ENCODE results near the gene NFAM1. TPM values are rescaled to one million over a fixed set of nuclear protein-coding genes. Genes with fewer than 3 reads are reported as not detected.

Gene NFAM1
- total RNA-seq, 2 donors from 2014 or later = 4.1 to 4.4 TPM

DNA sequence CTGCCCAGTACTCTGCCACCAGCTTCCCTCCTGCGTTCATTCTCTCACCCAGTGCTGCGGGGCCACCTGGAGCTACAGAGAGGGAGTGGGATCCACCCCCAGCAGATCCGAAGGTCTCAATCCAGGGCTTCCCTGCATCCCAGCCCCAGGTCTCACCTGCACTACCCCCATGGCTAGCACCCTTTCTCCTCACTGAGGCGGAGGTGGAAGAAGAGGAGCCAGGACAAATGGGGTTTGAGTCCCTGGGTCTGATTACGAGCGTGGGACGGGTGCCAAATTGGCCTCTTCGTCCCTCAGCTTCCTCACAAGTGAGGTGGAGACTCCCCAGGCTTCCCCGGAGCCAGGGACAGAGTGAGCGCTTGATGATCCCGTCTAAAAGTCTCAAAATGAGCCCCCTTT, 64.2 kb downstream of the NFAM1 start:
- H3K27ac ChIP-seq = no peak overlapping the region
- TF ChIP-seq, protein P1, sequence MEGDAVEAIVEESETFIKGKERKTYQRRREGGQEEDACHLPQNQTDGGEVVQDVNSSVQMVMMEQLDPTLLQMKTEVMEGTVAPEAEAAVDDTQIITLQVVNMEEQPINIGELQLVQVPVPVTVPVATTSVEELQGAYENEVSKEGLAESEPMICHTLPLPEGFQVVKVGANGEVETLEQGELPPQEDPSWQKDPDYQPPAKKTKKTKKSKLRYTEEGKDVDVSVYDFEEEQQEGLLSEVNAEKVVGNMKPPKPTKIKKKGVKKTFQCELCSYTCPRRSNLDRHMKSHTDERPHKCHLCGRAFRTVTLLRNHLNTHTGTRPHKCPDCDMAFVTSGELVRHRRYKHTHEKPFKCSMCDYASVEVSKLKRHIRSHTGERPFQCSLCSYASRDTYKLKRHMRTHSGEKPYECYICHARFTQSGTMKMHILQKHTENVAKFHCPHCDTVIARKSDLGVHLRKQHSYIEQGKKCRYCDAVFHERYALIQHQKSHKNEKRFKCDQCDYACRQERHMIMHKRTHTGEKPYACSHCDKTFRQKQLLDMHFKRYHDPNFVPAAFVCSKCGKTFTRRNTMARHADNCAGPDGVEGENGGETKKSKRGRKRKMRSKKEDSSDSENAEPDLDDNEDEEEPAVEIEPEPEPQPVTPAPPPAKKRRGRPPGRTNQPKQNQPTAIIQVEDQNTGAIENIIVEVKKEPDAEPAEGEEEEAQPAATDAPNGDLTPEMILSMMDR (IDR thresholded peaks at IDR 0.05) = no peak
- no peaks in the 10 kb centered on the region for H3K27me3 ChIP-seq (replicated peaks; ENCODE audit: insufficient read depth)
- no peaks in the 10 kb centered on the region for H3K9me3 ChIP-seq
- H3K4me1 ChIP-seq (ENCODE audit: control insufficient read depth in 1 of 2, low read depth in 2 of 2) = peaks cover 28 to 52% of the 10 kb centered on the region in 2 donors
- DNase-seq (ENCODE audit: low spot score) (no peak), ATAC-seq (ENCODE audit: insufficient number of reproducible peaks, low FRiP score, low read depth) (no peak)
- no peaks in the 10 kb centered on the region for H3K36me3 ChIP-seq
- H3K4me3 ChIP-seq = peak overlapping the region; percentile 88

DNA sequence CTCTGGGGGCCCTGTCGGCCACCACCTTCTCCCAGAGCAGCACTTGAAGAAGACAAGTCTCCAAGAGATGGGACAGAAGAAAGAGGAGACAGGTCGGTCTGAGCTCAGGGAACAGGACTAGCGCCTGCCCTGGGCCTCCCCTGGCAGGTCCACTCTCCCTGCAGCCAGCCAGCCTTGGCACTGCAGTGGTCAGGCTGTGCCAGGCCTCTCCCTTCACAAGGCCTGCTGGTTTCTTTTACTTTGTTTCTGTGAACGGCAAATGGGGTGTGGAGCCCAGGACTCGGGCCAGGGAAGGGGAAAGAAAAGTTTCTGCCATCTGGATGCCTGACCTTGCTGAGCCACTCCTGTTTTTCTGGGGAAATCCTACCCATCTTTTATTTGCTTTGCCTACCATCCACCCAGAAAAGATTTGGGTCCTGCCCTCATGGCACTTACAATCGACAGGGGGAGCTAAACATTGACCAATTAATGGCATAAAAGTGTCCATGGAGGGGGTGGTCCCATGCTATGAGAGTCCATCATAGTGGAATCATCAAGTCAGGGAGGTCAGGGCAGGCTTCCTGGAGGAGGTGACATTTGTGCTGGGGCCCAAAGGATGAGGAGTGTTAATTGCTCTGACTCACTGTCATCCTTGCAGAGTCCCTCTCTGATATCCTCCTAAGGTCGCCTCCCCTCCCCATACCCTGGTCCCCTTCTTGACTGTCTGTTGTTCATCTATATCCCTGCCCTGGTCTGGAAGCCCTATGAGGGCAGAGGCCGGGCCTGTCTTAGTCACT, 65.2 kb downstream of the NFAM1 start:
- H3K27me3 ChIP-seq (replicated peaks; ENCODE audit: insufficient read depth) = no peaks in the 10 kb centered on the region
- peak overlapping the region; percentile 29 to 38 for H3K27ac ChIP-seq
- H3K36me3 ChIP-seq = no peaks in the 10 kb centered on the region
- H3K4me3 ChIP-seq = peak overlapping the region; percentile 25
- H3K9me3 ChIP-seq = no peaks in the 10 kb centered on the region
- TF ChIP-seq, protein P1 (IDR thresholded peaks at IDR 0.05) = no peak
- peaks cover 28 to 52% of the 10 kb centered on the region in 2 donors for H3K4me1 ChIP-seq (ENCODE audit: control insufficient read depth in 1 of 2, low read depth in 2 of 2)
- ATAC-seq (ENCODE audit: insufficient number of reproducible peaks, low FRiP score, low read depth) (no peak), DNase-seq (ENCODE audit: low spot score) (no peak)

DNA sequence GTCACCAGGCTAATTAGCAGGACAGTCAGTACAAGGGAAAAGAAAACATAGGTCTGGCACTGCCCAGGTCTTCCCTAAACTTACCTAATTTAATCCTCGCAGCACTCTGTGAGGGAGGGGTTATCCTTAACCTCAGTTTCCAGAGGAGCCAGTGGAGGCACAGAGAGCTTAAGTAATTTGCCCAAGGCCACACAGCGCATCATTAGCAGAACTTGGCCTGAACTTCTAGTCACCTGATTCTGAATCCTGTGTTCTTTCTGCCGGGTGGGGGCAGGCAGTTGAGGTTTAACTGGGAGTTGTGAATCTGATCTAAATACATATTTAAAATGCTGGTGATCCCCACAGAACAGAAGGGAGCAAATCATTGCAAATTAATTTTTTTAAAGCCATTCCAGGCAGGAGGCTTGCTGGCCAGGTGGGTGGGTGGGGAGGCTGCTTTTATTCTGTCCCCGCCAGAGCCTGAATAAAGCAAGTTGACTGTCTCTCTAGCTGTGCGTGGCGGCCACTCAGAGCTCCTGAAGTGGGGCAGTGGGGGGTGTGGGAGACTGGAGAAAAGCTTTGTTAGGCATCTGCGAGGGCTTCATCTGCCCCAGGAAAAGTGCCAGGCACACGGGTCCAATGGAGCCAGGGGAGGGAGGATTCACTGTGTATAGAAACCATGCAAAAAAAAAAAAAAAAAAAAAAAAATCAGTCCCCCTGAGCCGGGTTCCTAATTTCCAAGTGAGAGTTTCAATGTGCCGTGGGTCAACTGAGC, 66.1 kb downstream of the NFAM1 start:
- Histone ChIP-seq H3K27ac (peak overlapping the region; percentile 29 to 38), H3K4me1 (ENCODE audit: control insufficient read depth in 1 of 2, low read depth in 2 of 2) (peaks cover 28 to 52% of the 10 kb centered on the region in 2 donors), H3K27me3 (replicated peaks; ENCODE audit: insufficient read depth) (no peaks in the 10 kb centered on the region), H3K9me3 (no peaks in the 10 kb centered on the region), H3K36me3 (no peaks in the 10 kb centered on the region), H3K4me3 (no peak overlapping the region)
- TF ChIP-seq, protein P1 (IDR thresholded peaks at IDR 0.05) = no peak
- ATAC-seq (ENCODE audit: insufficient number of reproducible peaks, low FRiP score, low read depth) = no peak
- no peak for DNase-seq (ENCODE audit: low spot score)

DNA sequence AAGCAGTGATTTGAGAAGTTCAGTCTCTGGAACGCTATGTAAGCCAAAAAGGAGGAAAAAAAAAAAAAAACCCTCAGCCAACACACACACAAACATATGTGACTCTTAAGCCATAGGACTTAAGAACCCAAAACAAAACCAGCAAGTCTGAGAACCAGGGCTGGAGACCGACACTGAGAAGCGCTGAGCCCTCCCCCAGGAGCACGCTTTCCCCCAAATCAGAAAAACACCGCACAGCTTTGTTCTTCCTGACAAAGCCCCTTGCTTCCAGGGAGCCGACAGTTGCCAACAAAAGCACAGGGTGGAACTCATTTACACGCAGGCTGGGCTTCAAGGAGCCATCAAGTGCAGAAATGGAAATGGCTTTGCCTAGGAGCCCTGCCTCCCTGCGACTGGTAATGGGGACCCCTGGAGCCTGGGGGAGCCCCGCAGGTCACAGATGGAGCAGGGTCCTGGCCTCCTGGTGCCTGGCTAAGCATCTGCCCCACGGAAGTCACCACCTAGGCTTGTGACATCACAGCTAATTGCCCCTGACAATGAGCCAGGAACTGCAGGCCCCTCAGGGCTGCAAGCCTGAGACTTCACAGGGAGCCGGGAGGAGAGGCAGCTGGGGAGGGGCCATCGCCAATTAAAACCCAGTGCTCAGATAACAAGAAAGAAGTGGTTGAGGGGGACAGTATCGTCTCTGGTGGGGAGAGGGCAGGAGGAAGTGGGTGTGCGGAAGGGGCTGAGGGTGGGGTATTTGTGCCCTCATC, 66.9 kb downstream of the NFAM1 start:
- H3K27ac ChIP-seq = peak overlapping the region; percentile 10 to 22
- H3K9me3 ChIP-seq = no peaks in the 10 kb centered on the region
- H3K4me1 ChIP-seq (ENCODE audit: control insufficient read depth in 1 of 2, low read depth in 2 of 2) = peaks cover 28 to 52% of the 10 kb centered on the region in 2 donors
- DNase-seq (ENCODE audit: low spot score) (no peak), ATAC-seq (ENCODE audit: insufficient number of reproducible peaks, low FRiP score, low read depth) (no peak)
- H3K36me3 ChIP-seq = no peaks in the 10 kb centered on the region
- H3K27me3 ChIP-seq (replicated peaks; ENCODE audit: insufficient read depth) = no peaks in the 10 kb centered on the region
- peak overlapping the region; percentile 41 for H3K4me3 ChIP-seq
- TF ChIP-seq, protein P1 (IDR thresholded peaks at IDR 0.05) = no peak

Data from thoracic aorta (tissue), 2 donors.